ENCODE results near the gene INSR. TPM values are rescaled to one million over a fixed set of nuclear protein-coding genes. Genes with fewer than 3 reads are reported as not detected.

The INSR gene
- total RNA-seq, 4 donors from 2014 or later: 46.0 to 97.6 (median 68.3) TPM

GRCh38 chr19:7258041-7258839 is 36.0 kb downstream of the INSR start:
- DNase-seq: no peak
- Histone ChIP-seq H3K36me3 (no peaks in the 10 kb centered on the region), H3K4me3 (no peak overlapping the region), H3K27ac (peak overlapping the region; percentile 78 to 92), H3K4me1 (peaks cover 4% of the 10 kb centered on the region in 2 donors), H3K9me3 (no peaks in the 10 kb centered on the region), H3K27me3 (no peaks in the 10 kb centered on the region)
- no peak for TF ChIP-seq CTCF (IDR thresholded peaks at IDR 0.05)
- TF ChIP-seq POLR2A (IDR thresholded peaks at IDR 0.05): no peak
- intact Hi-C loops (cut with DNase I; ENCODE audit: low total_unique reads): no loop called here

GRCh38 chr19:7257148-7258040 is 36.8 kb downstream of the INSR start:
- intact Hi-C loops (cut with DNase I; ENCODE audit: low total_unique reads): no loop called here
- H3K4me3 ChIP-seq: no peak overlapping the region
- no peaks in the 10 kb centered on the region for H3K36me3 ChIP-seq
- H3K27me3 ChIP-seq: no peaks in the 10 kb centered on the region
- peaks cover 4% of the 10 kb centered on the region in 2 donors for H3K4me1 ChIP-seq
- H3K27ac ChIP-seq: peak overlapping the region; percentile 78 to 92
- DNase-seq: peak; percentile 81 to 92
- no peaks in the 10 kb centered on the region for H3K9me3 ChIP-seq
- TF ChIP-seq POLR2A (IDR thresholded peaks at IDR 0.05) (no peak), CTCF (IDR thresholded peaks at IDR 0.05) (no peak)

GRCh38 chr19:7255631-7256030 is 38.6 kb downstream of the INSR start:
- Histone ChIP-seq H3K4me3 (no peak overlapping the region), H3K4me1 (peaks cover 0 to 4% of the 10 kb centered on the region in 2 donors), H3K27ac (peak overlapping the region; percentile 78 to 92), H3K27me3 (no peaks in the 10 kb centered on the region), H3K9me3 (no peaks in the 10 kb centered on the region), H3K36me3 (no peaks in the 10 kb centered on the region)
- intact Hi-C loops (cut with DNase I; ENCODE audit: low total_unique reads): no loop called here
- no peak for DNase-seq
- no peak for TF ChIP-seq CTCF (IDR thresholded peaks at IDR 0.05)
- TF ChIP-seq POLR2A (IDR thresholded peaks at IDR 0.05): no peak

- Histone ChIP-seq H3K9me3 (no peaks in the 10 kb centered on the region), H3K36me3 (no peaks in the 10 kb centered on the region), H3K27me3 (no peaks in the 10 kb centered on the region), H3K27ac (peak overlapping the region; percentile 78 to 92), H3K4me3 (no peak overlapping the region), H3K4me1 (peaks cover 0 to 1% of the 10 kb centered on the region in 2 donors)
- intact Hi-C loops (cut with DNase I; ENCODE audit: low total_unique reads): no loop called here
- DNase-seq: no peak
- TF ChIP-seq POLR2A (IDR thresholded peaks at IDR 0.05): no peak
- no peak for TF ChIP-seq CTCF (IDR thresholded peaks at IDR 0.05)
These were observed 39.1 kb downstream of the INSR start for GRCh38 chr19:7255119-7255518.

DNA sequence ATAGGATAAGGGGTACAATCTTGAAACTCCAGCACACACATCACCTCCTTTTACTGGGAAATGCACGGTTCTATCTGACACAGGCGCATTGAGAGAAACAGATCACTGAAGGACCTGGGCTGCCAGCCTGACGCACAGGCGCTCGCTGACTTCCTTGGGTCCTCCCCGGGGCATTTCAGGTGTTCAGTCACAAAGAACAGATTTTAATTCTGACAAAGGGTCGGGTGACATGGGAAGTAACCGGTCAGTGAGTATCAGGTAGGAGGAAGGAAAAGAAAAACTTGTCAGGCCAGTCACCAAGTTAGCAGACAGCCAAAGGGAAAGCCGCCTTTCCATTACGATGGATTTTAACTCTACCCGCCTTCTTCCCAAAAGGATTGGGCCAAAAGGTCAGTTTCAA is 39.6 kb downstream of the INSR start:
- H3K4me3 ChIP-seq: no peak overlapping the region
- intact Hi-C loops (cut with DNase I; ENCODE audit: low total_unique reads): no loop called here
- H3K36me3 ChIP-seq: no peaks in the 10 kb centered on the region
- H3K27me3 ChIP-seq: no peaks in the 10 kb centered on the region
- H3K27ac ChIP-seq: peak overlapping the region; percentile 78 to 92
- no peaks in the 10 kb centered on the region for H3K4me1 ChIP-seq
- no peaks in the 10 kb centered on the region for H3K9me3 ChIP-seq
- DNase-seq: no peak
- TF ChIP-seq POLR2A (IDR thresholded peaks at IDR 0.05) (no peak), CTCF (IDR thresholded peaks at IDR 0.05) (no peak)
